ENCODE measurements around the gene LTBP2. TPM values are rescaled to one million over a fixed set of nuclear protein-coding genes. Genes with fewer than 3 reads are reported as not detected.

Gene LTBP2
- total and polyA plus RNA-seq, 2 of the 13 experiments (the other 11 are each of a cell fraction or from before 2014, with no cell fraction given), result 0.20 to 0.41 TPM

- ATAC-seq, result no peak
- intact Hi-C loops (cut with micrococcal nuclease; ENCODE audit: unreplicated experiment), result no loop called here
- DNase-seq (ENCODE audit: low spot score), result no peak
- no peak overlapping the region for H2AFZ ChIP-seq (ENCODE audit: low read length)
- H3K9me3 ChIP-seq (ENCODE audit: low read length), result no peaks in the 10 kb centered on the region
- no peaks in the 10 kb centered on the region for H3K79me2 ChIP-seq (ENCODE audit: insufficient read depth, low read length)
- H3K27ac ChIP-seq (ENCODE audit: extremely low read length, insufficient read depth, low read length), result no peak overlapping the region
- no peak for FAIRE-seq
- H3K4me3 ChIP-seq (replicated peaks in 1 of 3; ENCODE audit: insufficient read depth in 1 of 3, low read depth in 2 of 3, low read length in 3 of 3), result no peak overlapping the region
- peaks cover 29% of the 10 kb centered on the region for H3K4me1 ChIP-seq (ENCODE audit: insufficient read depth, low read length)
- H3K27me3 ChIP-seq (ENCODE audit: control insufficient read depth in 1 of 2, insufficient read depth in 2 of 2, low read length in 2 of 2), result peaks cover 1 to 7% of the 10 kb centered on the region in 2 experiments; a peak in 2 of 5 replicates
- no peaks in the 10 kb centered on the region for H3K36me3 ChIP-seq (replicated peaks in 1 of 2; ENCODE audit: control insufficient read depth in 1 of 2, insufficient read depth in 2 of 2, low read length in 2 of 2)
- CTCF ChIA-PET (ENCODE audit: low intra/inter-chr PET ratio, low total read pairs), result no interaction called here
- no peak overlapping the region for H3K9ac ChIP-seq (ENCODE audit: insufficient read depth, low read depth, low read length)
- WGBS (ENCODE audit: low lambda C conversion rate), result 61% methylated on average over 18 of the region's 33 CpGs
- in situ Hi-C loops (cut with HindIII; ENCODE audit: extremely low pct_ligation_motif_present, low pct_unique_long_range_greater_than_20kb), result no loop called here
- no peak overlapping the region for H3K4me2 ChIP-seq (ENCODE audit: low read depth, low read length)
- no TSS peak for BruUV-seq (replicated peaks)
- TF ChIP-seq IRF1 (CRISPR knock-in tag; IDR thresholded peaks at IDR 0.05; ENCODE audit: low read depth), result no peak
- no peak for TF ChIP-seq NFIB (CRISPR knock-in tag; IDR thresholded peaks at IDR 0.05; ENCODE audit: borderline replicate concordance)
- TF ChIP-seq ZNF430 (CRISPR knock-in tag; IDR thresholded peaks at IDR 0.05), result no peak
- no peak for TF ChIP-seq BRD4 (CRISPR knock-in tag; IDR thresholded peaks at IDR 0.05)
- TF ChIP-seq RFXAP (CRISPR knock-in tag; IDR thresholded peaks at IDR 0.05; ENCODE audit: borderline replicate concordance), result no peak
- TF ChIP-seq ZNF382 (CRISPR knock-in tag; IDR thresholded peaks at IDR 0.05; ENCODE audit: borderline replicate concordance), result no peak
- no peak for TF ChIP-seq THRA (CRISPR knock-in tag; IDR thresholded peaks at IDR 0.05; ENCODE audit: borderline replicate concordance)
- TF ChIP-seq ZMYM3 (CRISPR knock-in tag; IDR thresholded peaks at IDR 0.05), result no peak
- no peak for TF ChIP-seq RCOR2 (CRISPR knock-in tag; IDR thresholded peaks at IDR 0.05)
- no peak for TF ChIP-seq NFYB (CRISPR knock-in tag; IDR thresholded peaks at IDR 0.05)
- TF ChIP-seq FOXK2 (IDR thresholded peaks at IDR 0.05), result no peak
- no peak for TF ChIP-seq KLF9 (CRISPR knock-in tag; IDR thresholded peaks at IDR 0.05; ENCODE audit: low read depth)
- no peak for TF ChIP-seq ZNF562 (CRISPR knock-in tag; IDR thresholded peaks at IDR 0.05; ENCODE audit: borderline replicate concordance)
- TF ChIP-seq ZNF619 (CRISPR knock-in tag; IDR thresholded peaks at IDR 0.05), result no peak
- no peak for TF ChIP-seq NFE2L1 (CRISPR knock-in tag; IDR thresholded peaks at IDR 0.05; ENCODE audit: borderline replicate concordance)
- no peak for TF ChIP-seq ZNF589 (CRISPR knock-in tag; conservative IDR thresholded peaks at IDR 0.05)
- TF ChIP-seq E2F2 (CRISPR knock-in tag; IDR thresholded peaks at IDR 0.05; ENCODE audit: borderline replicate concordance), result no peak
- no peak for TF ChIP-seq AFF4 (CRISPR knock-in tag; IDR thresholded peaks at IDR 0.05)
- POLR2A ChIA-PET, result no interaction called here
- no peaks in the 10 kb centered on the region for H4K20me1 ChIP-seq (ENCODE audit: insufficient read depth, low read length)
These were observed 26.4 kb downstream of the LTBP2 start for GRCh38 chr14:74585406-74586335.

Measured in HepG2 (cell line).